Kidney (tissue), 14 donors: ENCODE data around the gene CARNS1. TPM values are rescaled to one million over a fixed set of nuclear protein-coding genes. Genes with fewer than 3 reads are reported as not detected.

ENCODE experiments used
- DNase-seq, 5 donors: peaks; one replicate each; pipeline ENCODE4 v3.0.0-alpha.2; 2013 to 2020
- FAIRE-seq: peaks from 2 replicates; lab custom pipeline; 2012; peaks lifted over from hg19 to GRCh38; lab: Jason Lieb, UNC
- H3K27ac ChIP-seq, 2 donors: one replicate each; pipeline ENCODE4 v1.7.0; 2013; ENCODE audit warnings: low read depth in 2 of 2, low read length in 2 of 2, inconsistent platforms in 1 of 2
- H3K27me3 ChIP-seq: one replicate; pipeline ENCODE4 v1.7.1; 2013; ENCODE audit warnings: low read length, inconsistent platforms; ENCODE audit not compliant: control insufficient read depth, insufficient read depth
- H3K36me3 ChIP-seq, 3 donors: one replicate each; pipeline versions ENCODE4 v1.7.0 to v1.7.1; 2013; ENCODE audit warnings: low read length in 3 of 3, control low read depth in 1 of 3, inconsistent platforms in 1 of 3; ENCODE audit not compliant: insufficient read depth in 3 of 3, control insufficient read depth in 2 of 3
- H3K4me1 ChIP-seq, 3 donors: one replicate each; pipeline versions ENCODE4 v1.7.0 to v1.7.1; 2013; ENCODE audit warnings: low read length in 3 of 3, inconsistent platforms in 1 of 3, low read depth in 1 of 3; ENCODE audit not compliant: control insufficient read depth in 2 of 3, insufficient read depth in 2 of 3
- H3K4me3 ChIP-seq, 3 donors: one replicate each; pipeline versions ENCODE4 v1.7.0 to v1.8.1; 2013; ENCODE audit warnings: low read length in 3 of 3, control low read depth in 1 of 3, inconsistent platforms in 1 of 3
- H3K9ac ChIP-seq, 3 donors: one replicate each; pipeline versions ENCODE4 v1.7.0 to v1.7.1; 2013; ENCODE audit warnings: low read length in 3 of 3, control low read depth in 1 of 3, inconsistent platforms in 1 of 3
- H3K9me3 ChIP-seq, 3 donors: one replicate each; pipeline versions ENCODE4 v1.7.0 to v1.7.1; 2013; ENCODE audit warnings: low read length in 3 of 3, control low read depth in 1 of 3, inconsistent platforms in 1 of 3; ENCODE audit not compliant: control insufficient read depth in 2 of 3, insufficient read depth in 1 of 3
- intact Hi-C: fragments of 100-400 bp; cut with DNase I; formaldehyde crosslinking; loops from one replicate; pipeline ENCODE4 v1.11.1; 2022
- polyA plus RNA-seq: library from polyadenylated mRNA; stranded (reverse); fragments of 350-450 nt; fragmentation: Illumina TruSeq; extraction: RNeasy Lipid Tissue Mini Kit (QIAGEN cat#74804); gene quantifications from one replicate; pipeline ENCODE4 v1.2.3, GENCODE V29; 2014; ENCODE audit warnings: low read depth, low replicate concordance; ENCODE audit not compliant: insufficient read depth
- total RNA-seq: library from RNA; stranded (reverse); fragmentation: NEBNext Ultra II Directional; extraction: Animal tissue kit (Norgen Biotek cat#: 25700); gene quantifications from one replicate; pipeline ENCODE4 v1.2.1, GENCODE V29; 2021
- TF ChIP-seq, protein P1 (sequence below): IDR thresholded peaks from 3 replicates; pipeline ENCODE4 v1.5.1; 2012; ENCODE audit warnings: mild to moderate bottlenecking, moderate library complexity, borderline replicate concordance; ENCODE audit not compliant: insufficient read depth; ENCODE audit errors: extremely low read depth
- donor health status: control.
- donor health status: control.
- donor health status: control.
- donor health status: control.
- donor health status: control.
- donor health status: DM: yes; HTN: yes; CAD: no.
- donor health status: Normal renal cell carcinoma (clear cell type).

CARNS1 gene
- total and polyA plus RNA-seq, 2 donors from 2014 or later, result 0.80 to 1.7 TPM

- Histone ChIP-seq H3K36me3 (no peaks in the 10 kb centered on the region), H3K27me3 (no peaks in the 10 kb centered on the region), H3K4me3 (no peak overlapping the region), H3K4me1 (peaks cover 0 to under 1% (median 0%) of the 10 kb centered on the region in 3 donors), H3K9me3 (no peaks in the 10 kb centered on the region), H3K27ac (no peak overlapping the region), H3K9ac (no peak overlapping the region)
- intact Hi-C loops, result no loop called here
- TF ChIP-seq, protein P1, sequence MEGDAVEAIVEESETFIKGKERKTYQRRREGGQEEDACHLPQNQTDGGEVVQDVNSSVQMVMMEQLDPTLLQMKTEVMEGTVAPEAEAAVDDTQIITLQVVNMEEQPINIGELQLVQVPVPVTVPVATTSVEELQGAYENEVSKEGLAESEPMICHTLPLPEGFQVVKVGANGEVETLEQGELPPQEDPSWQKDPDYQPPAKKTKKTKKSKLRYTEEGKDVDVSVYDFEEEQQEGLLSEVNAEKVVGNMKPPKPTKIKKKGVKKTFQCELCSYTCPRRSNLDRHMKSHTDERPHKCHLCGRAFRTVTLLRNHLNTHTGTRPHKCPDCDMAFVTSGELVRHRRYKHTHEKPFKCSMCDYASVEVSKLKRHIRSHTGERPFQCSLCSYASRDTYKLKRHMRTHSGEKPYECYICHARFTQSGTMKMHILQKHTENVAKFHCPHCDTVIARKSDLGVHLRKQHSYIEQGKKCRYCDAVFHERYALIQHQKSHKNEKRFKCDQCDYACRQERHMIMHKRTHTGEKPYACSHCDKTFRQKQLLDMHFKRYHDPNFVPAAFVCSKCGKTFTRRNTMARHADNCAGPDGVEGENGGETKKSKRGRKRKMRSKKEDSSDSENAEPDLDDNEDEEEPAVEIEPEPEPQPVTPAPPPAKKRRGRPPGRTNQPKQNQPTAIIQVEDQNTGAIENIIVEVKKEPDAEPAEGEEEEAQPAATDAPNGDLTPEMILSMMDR, result no peak
- no peak for DNase-seq
- no peak for FAIRE-seq
Measured at GRCh38 chr11:67406969-67407687, 8.3 kb upstream of the CARNS1 start.

DNA sequence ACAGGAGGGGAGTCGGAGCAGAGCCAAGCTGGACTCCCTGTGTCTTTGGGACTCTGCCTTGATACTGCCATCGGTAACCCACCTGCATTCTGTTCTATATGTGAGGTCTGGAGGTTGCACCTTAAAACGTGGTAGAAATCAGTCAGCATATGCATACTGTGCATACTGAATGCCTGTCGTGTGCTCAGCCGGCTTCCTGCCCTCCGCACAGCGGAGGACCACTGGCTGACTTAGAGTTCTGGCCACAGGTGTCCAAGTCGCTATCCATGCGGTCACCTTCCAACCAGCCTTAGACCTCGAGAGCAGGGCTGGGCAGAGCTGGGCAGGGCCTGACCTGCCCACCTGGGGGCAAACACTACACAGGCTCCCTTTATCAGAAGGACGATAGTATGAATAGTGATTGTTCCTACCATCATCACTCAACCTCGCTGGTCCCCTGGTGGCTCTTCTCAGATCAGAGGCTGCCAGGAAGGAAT is 7.8 kb upstream of the CARNS1 start:
- no peaks in the 10 kb centered on the region for H3K27me3 ChIP-seq
- H3K9me3 ChIP-seq, result no peaks in the 10 kb centered on the region
- H3K4me1 ChIP-seq, result no peaks in the 10 kb centered on the region
- DNase-seq, result no peak
- H3K36me3 ChIP-seq, result no peaks in the 10 kb centered on the region
- no peak overlapping the region for H3K27ac ChIP-seq
- intact Hi-C loops, result no loop called here
- FAIRE-seq, result no peak
- H3K9ac ChIP-seq, result no peak overlapping the region
- TF ChIP-seq, protein P1, result no peak
- H3K4me3 ChIP-seq, result no peak overlapping the region

DNA sequence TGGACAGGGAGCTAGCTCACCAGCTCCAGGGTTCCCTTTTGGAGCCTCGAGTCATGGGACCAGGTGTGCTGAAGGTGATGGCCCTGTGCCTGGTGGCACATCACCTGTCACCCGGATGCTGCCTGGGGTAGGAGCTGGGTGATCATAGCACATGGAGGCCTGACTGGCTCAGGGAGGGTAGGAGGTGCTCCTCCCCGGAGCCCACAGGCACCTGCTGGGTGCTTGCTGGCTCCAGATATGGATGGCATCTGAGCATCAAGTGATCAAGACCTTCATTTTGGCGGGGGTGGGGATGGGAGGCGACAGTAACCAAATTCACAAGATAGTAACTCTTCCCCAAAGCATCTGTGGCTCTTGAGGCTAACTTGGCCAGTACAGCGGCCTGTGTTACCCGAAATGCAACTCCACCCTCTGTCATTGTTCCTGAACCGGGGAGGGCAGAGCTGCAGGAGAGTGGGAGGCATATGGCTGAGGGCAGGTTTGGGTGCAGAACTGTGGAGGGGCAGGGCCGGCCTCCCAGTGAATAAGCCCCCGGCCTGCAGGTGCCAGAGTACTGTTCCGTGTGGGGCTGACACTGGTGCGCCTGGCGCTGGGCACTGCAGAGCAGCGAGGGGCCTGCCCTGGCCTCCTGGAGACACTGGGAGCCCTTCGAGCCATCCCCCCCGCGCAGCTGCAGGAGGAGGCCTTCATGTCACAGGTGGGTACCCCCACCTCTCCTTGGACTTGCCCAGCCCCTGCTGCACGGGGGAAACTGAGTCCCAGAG is 6.9 kb upstream of the CARNS1 start:
- FAIRE-seq (no peak), DNase-seq (no peak)
- no peak overlapping the region for H3K4me3 ChIP-seq
- no peak overlapping the region for H3K27ac ChIP-seq
- no peaks in the 10 kb centered on the region for H3K9me3 ChIP-seq
- H3K27me3 ChIP-seq, result no peaks in the 10 kb centered on the region
- no peaks in the 10 kb centered on the region for H3K36me3 ChIP-seq
- no peak overlapping the region for H3K9ac ChIP-seq
- no peaks in the 10 kb centered on the region for H3K4me1 ChIP-seq
- TF ChIP-seq, protein P1, result no peak
- intact Hi-C loops, result no loop called here
